Caco-2 (cell line): ENCODE results near the gene GRID1. TPM values are rescaled to one million over a fixed set of nuclear protein-coding genes. Genes with fewer than 3 reads are reported as not detected.

Source experiments
- BruUV-seq: library from RNA; stranded (reverse); fragments of 400-500 nt; replicated peaks from 2 replicates; lab custom pipeline; 2021; lab: Mats Ljungman, UMichigan
- CTCF ChIA-PET: fragments of 300-600 bp; sonication (Branson Sonifier 250); formaldehyde crosslinking; loops from one replicate; lab custom pipeline; 2022; ENCODE audit warnings: antibody characterized with exemption; lab: Charles Lee
- POLR2A ChIA-PET: fragments of 300-600 bp; sonication (Branson Sonifier 250); formaldehyde crosslinking; loops from one replicate; lab custom pipeline; 2022; ENCODE audit warnings: antibody characterized with exemption; lab: Charles Lee
- DNase-seq, 2 experiments: peaks; one replicate each; pipeline versions ENCODE4 v3.0.0 to v3.0.0-alpha.2; 2020 to 2022
- H3K27me3 ChIP-seq: replicated peaks from 2 replicates; pipeline ENCODE4 v1.6.0; 2011; ENCODE audit warnings: low read length; ENCODE audit not compliant: control insufficient read depth, insufficient read depth
- H3K36me3 ChIP-seq: 2 replicates; pipeline ENCODE4 v1.5.1; 2011; ENCODE audit warnings: low read length; ENCODE audit not compliant: control insufficient read depth, insufficient read depth
- H3K4me1 ChIP-seq: fragments of 250-450 bp; sonication (Bioruptor Pico); 2 replicates; pipeline ENCODE4 v1.5.1; 2020; ENCODE audit warnings: mild to moderate bottlenecking
- H3K4me3 ChIP-seq: 2 replicates; pipeline ENCODE4 v1.5.1; 2011; ENCODE audit warnings: low read depth, mild to moderate bottlenecking, control low read depth, low read length
- H3K9me3 ChIP-seq: fragments of 250-450 bp; sonication (Bioruptor Pico); 2 replicates; pipeline ENCODE4 v1.5.1; 2020; ENCODE audit warnings: mild to moderate bottlenecking, moderate library complexity
- H3K27ac Mint-ChIP-seq: one replicate; pipeline ENCODE4 v1.8.0; 2022; ENCODE audit warnings: mixed read lengths; ENCODE audit not compliant: unreplicated experiment
- H3K27me3 Mint-ChIP-seq: one replicate; pipeline ENCODE4 v1.8.0; 2022; ENCODE audit warnings: mixed read lengths; ENCODE audit not compliant: insufficient read depth, unreplicated experiment
- H3K36me3 Mint-ChIP-seq: one replicate; pipeline ENCODE4 v1.8.0; 2022; ENCODE audit warnings: mild to moderate bottlenecking, mixed read lengths; ENCODE audit not compliant: insufficient read depth, unreplicated experiment
- H3K4me1 Mint-ChIP-seq: one replicate; pipeline ENCODE4 v1.8.0; 2022; ENCODE audit warnings: low read depth, mixed read lengths; ENCODE audit not compliant: unreplicated experiment
- H3K4me3 Mint-ChIP-seq: one replicate; pipeline ENCODE4 v1.8.0; 2022; ENCODE audit warnings: mild to moderate bottlenecking, moderate library complexity, mixed read lengths; ENCODE audit not compliant: unreplicated experiment
- H3K9me3 Mint-ChIP-seq: one replicate; pipeline ENCODE4 v1.8.0; 2022; ENCODE audit warnings: mixed read lengths; ENCODE audit not compliant: unreplicated experiment
- intact Hi-C: fragments of 100-400 bp; cut with micrococcal nuclease; formaldehyde crosslinking; loops from one replicate; pipeline ENCODE4 v1.10.0; 2022; ENCODE audit not compliant: unreplicated experiment
- total RNA-seq: library from RNA; stranded (reverse); gene quantifications from 2 replicates; pipeline ENCODE4 v1.2.3, GENCODE V29; 2022
- TF ChIP-seq, protein P1 (sequence below), 2 experiments: fragments of 200-600 bp in 1 of 2; IDR thresholded peaks; 1 replicate in 1 of 2; 2 replicates in 1 of 2; pipeline versions ENCODE4 v1.5.1 to v1.8.0; 2011 to 2022; ENCODE audit warnings: antibody characterized with exemption in 1 of 2, control low read depth in 1 of 2, inconsistent platforms in 1 of 2, low read depth in 1 of 2, low read length in 1 of 2, mild to moderate bottlenecking in 1 of 2, moderate library complexity in 1 of 2; ENCODE audit not compliant: insufficient read depth in 1 of 2, severe bottlenecking in 1 of 2, unreplicated experiment in 1 of 2

GRID1 gene
- total RNA-seq, 1 experiment from 2014 or later = 8.0 TPM

GRCh38 chr10:86219271-86219670 lies 147.3 kb downstream of the GRID1 start:
- intact Hi-C loops = no loop called here

DNA sequence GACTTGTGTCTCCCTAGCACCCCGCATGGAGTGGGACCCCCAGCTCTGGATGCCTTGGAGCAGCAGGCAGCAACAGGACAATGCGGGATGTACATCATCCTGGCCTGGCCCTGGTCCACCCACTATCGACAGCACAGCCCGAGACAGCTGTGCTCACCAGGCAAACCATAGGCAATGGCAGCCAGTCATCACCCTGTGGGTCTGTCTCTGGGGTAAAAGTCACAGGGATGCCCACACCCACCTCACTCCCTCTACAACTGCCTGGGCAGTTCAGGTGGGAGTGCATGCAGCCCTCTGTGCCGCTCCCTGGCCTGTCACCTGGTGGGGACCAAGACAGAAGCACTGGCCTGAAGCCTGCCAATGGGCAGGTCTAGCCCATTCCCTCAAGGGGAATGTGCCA lies 147.8 kb downstream of the GRID1 start:
- Mint-ChIP-seq H3K27ac (no peak overlapping the region), H3K4me3 (no peak overlapping the region), H3K9me3 (no peaks in the 10 kb centered on the region), H3K4me1 (no peaks in the 10 kb centered on the region), H3K36me3 (no peaks in the 10 kb centered on the region), H3K27me3 (peaks cover 10% of the 10 kb centered on the region)
- H3K4me1 ChIP-seq = no peaks in the 10 kb centered on the region
- intact Hi-C loops = no loop called here
- BruUV-seq = no TSS peak
- H3K9me3 ChIP-seq = no peaks in the 10 kb centered on the region
- H3K4me3 ChIP-seq = no peak overlapping the region
- DNase-seq = no peak
- CTCF ChIA-PET = no interaction called here
- H3K27me3 ChIP-seq = no peaks in the 10 kb centered on the region
- POLR2A ChIA-PET = no interaction called here
- H3K36me3 ChIP-seq = no peaks in the 10 kb centered on the region
- TF ChIP-seq, protein P1, sequence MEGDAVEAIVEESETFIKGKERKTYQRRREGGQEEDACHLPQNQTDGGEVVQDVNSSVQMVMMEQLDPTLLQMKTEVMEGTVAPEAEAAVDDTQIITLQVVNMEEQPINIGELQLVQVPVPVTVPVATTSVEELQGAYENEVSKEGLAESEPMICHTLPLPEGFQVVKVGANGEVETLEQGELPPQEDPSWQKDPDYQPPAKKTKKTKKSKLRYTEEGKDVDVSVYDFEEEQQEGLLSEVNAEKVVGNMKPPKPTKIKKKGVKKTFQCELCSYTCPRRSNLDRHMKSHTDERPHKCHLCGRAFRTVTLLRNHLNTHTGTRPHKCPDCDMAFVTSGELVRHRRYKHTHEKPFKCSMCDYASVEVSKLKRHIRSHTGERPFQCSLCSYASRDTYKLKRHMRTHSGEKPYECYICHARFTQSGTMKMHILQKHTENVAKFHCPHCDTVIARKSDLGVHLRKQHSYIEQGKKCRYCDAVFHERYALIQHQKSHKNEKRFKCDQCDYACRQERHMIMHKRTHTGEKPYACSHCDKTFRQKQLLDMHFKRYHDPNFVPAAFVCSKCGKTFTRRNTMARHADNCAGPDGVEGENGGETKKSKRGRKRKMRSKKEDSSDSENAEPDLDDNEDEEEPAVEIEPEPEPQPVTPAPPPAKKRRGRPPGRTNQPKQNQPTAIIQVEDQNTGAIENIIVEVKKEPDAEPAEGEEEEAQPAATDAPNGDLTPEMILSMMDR (IDR thresholded peaks at IDR 0.05; ENCODE audit: insufficient read depth in 1 of 2, low read depth in 1 of 2, low read length in 1 of 2, severe bottlenecking in 1 of 2, unreplicated experiment in 1 of 2) = no peak

More at GRCh38 chr10:86219271-86219670, 147.3 kb downstream of the GRID1 start:
- peaks cover 5% of the 10 kb centered on the region for H3K27me3 Mint-ChIP-seq
- Histone ChIP-seq H3K4me3 (no peak overlapping the region), H3K27me3 (no peaks in the 10 kb centered on the region), H3K4me1 (no peaks in the 10 kb centered on the region), H3K36me3 (no peaks in the 10 kb centered on the region), H3K9me3 (no peaks in the 10 kb centered on the region)
- no peaks in the 10 kb centered on the region for H3K36me3 Mint-ChIP-seq
- ChIA-PET CTCF (no interaction called here), POLR2A (no interaction called here)
- no peaks in the 10 kb centered on the region for H3K4me1 Mint-ChIP-seq
- H3K9me3 Mint-ChIP-seq = no peaks in the 10 kb centered on the region
- no peak overlapping the region for H3K27ac Mint-ChIP-seq
- no peak for DNase-seq
- no TSS peak for BruUV-seq
- H3K4me3 Mint-ChIP-seq = no peak overlapping the region
- TF ChIP-seq, protein P1 (IDR thresholded peaks at IDR 0.05; ENCODE audit: insufficient read depth in 1 of 2, low read depth in 1 of 2, low read length in 1 of 2, severe bottlenecking in 1 of 2, unreplicated experiment in 1 of 2) = no peak

- H3K36me3 Mint-ChIP-seq = no peaks in the 10 kb centered on the region
- no peak overlapping the region for H3K27ac Mint-ChIP-seq
- DNase-seq = no peak
- H3K4me1 ChIP-seq = no peaks in the 10 kb centered on the region
- H3K36me3 ChIP-seq = no peaks in the 10 kb centered on the region
- H3K9me3 ChIP-seq = no peaks in the 10 kb centered on the region
- H3K27me3 ChIP-seq = no peaks in the 10 kb centered on the region
- no peaks in the 10 kb centered on the region for H3K9me3 Mint-ChIP-seq
- intact Hi-C loops = no loop called here
- no peak overlapping the region for H3K4me3 ChIP-seq
- TF ChIP-seq, protein P1 (IDR thresholded peaks at IDR 0.05; ENCODE audit: insufficient read depth in 1 of 2, low read depth in 1 of 2, low read length in 1 of 2, severe bottlenecking in 1 of 2, unreplicated experiment in 1 of 2) = no peak
- CTCF ChIA-PET = no interaction called here
- no peaks in the 10 kb centered on the region for H3K4me1 Mint-ChIP-seq
- peaks cover 15% of the 10 kb centered on the region for H3K27me3 Mint-ChIP-seq
- BruUV-seq = no TSS peak
- POLR2A ChIA-PET = no interaction called here
- H3K4me3 Mint-ChIP-seq = no peak overlapping the region
These were observed 148.4 kb downstream of the GRID1 start for GRCh38 chr10:86218160-86218559.
